Parathyroid adenoma (tissue), 2 donors: ENCODE data around the gene CCSER1.

Source experiments
- H2AFZ ChIP-seq: fragments of 300-600 bp; sonication (generic); one replicate; pipeline ENCODE4 v1.7.0; 2017; ENCODE audit warnings: antibody characterized with exemption, mild to moderate bottlenecking
- H3K27ac ChIP-seq: fragments of 300-600 bp; sonication (generic); one replicate; pipeline ENCODE4 v1.7.0; 2017
- H3K27me3 ChIP-seq: fragments of 300-600 bp; sonication (generic); one replicate; pipeline ENCODE4 v1.7.0; 2017; ENCODE audit warnings: low read length; ENCODE audit not compliant: control insufficient read depth, insufficient read depth
- H3K36me3 ChIP-seq: fragments of 300-600 bp; sonication (generic); one replicate; pipeline ENCODE4 v1.7.0; 2017; ENCODE audit warnings: low read length; ENCODE audit not compliant: control insufficient read depth, insufficient read depth
- H3K4me1 ChIP-seq: fragments of 300-600 bp; sonication (generic); one replicate; pipeline ENCODE4 v1.7.0; 2017; ENCODE audit warnings: control low read depth
- H3K4me2 ChIP-seq: fragments of 300-600 bp; sonication (generic); one replicate; pipeline ENCODE4 v1.7.0; 2017; ENCODE audit warnings: low read length
- H3K4me3 ChIP-seq: fragments of 300-600 bp; sonication (generic); one replicate; pipeline ENCODE4 v1.7.0; 2017; ENCODE audit warnings: low read depth, low read length
- H3K79me2 ChIP-seq: fragments of 300-600 bp; sonication (generic); one replicate; pipeline ENCODE4 v1.7.0; 2017; ENCODE audit warnings: control low read depth
- H3K9ac ChIP-seq: fragments of 300-600 bp; sonication (generic); one replicate; pipeline ENCODE4 v1.7.0; 2017; ENCODE audit warnings: mild to moderate bottlenecking
- H3K9me3 ChIP-seq: fragments of 300-600 bp; sonication (generic); one replicate; pipeline ENCODE4 v1.7.0; 2017; ENCODE audit warnings: low read length; ENCODE audit not compliant: control insufficient read depth
- CTCF ChIP-seq: fragments of 300-600 bp; sonication (generic); IDR thresholded peaks from one replicate; pipeline ENCODE4 v1.7.0; 2017; ENCODE audit warnings: antibody characterized with exemption, mild to moderate bottlenecking
- donor health status: primary hyperparathyroidism.

The CCSER1 gene

GRCh38 chr4:90570615-90571014, 443.4 kb downstream of the CCSER1 start:
- no peaks in the 10 kb centered on the region for H3K4me1 ChIP-seq
- no peak for TF ChIP-seq CTCF
- H3K9ac ChIP-seq: no peak overlapping the region
- no peak overlapping the region for H3K4me2 ChIP-seq
- H3K79me2 ChIP-seq: no peaks in the 10 kb centered on the region
- no peaks in the 10 kb centered on the region for H3K9me3 ChIP-seq
- H3K4me3 ChIP-seq: no peak overlapping the region
- H3K36me3 ChIP-seq: no peaks in the 10 kb centered on the region
- no peak overlapping the region for H3K27ac ChIP-seq
- no peaks in the 10 kb centered on the region for H3K27me3 ChIP-seq
- H2AFZ ChIP-seq: no peak overlapping the region

- Histone ChIP-seq H3K4me2 (no peak overlapping the region), H3K27me3 (no peaks in the 10 kb centered on the region), H3K9me3 (no peaks in the 10 kb centered on the region), H2AFZ (no peak overlapping the region), H3K79me2 (no peaks in the 10 kb centered on the region), H3K4me1 (no peaks in the 10 kb centered on the region), H3K4me3 (no peak overlapping the region), H3K9ac (no peak overlapping the region), H3K36me3 (no peaks in the 10 kb centered on the region), H3K27ac (no peak overlapping the region)
- TF ChIP-seq CTCF: no peak
These were observed 445.8 kb downstream of the CCSER1 start for GRCh38 chr4:90572996-90573395.

- Histone ChIP-seq H3K27me3 (no peaks in the 10 kb centered on the region), H3K9ac (no peak overlapping the region), H2AFZ (no peak overlapping the region), H3K27ac (no peak overlapping the region), H3K79me2 (no peaks in the 10 kb centered on the region), H3K36me3 (no peaks in the 10 kb centered on the region), H3K4me3 (no peak overlapping the region), H3K9me3 (no peaks in the 10 kb centered on the region), H3K4me1 (no peaks in the 10 kb centered on the region), H3K4me2 (no peak overlapping the region)
- no peak for TF ChIP-seq CTCF
These were observed 448.2 kb downstream of the CCSER1 start for GRCh38 chr4:90575371-90575770.

- no peaks in the 10 kb centered on the region for H3K79me2 ChIP-seq
- no peak overlapping the region for H3K9ac ChIP-seq
- H3K4me3 ChIP-seq: no peak overlapping the region
- H3K36me3 ChIP-seq: no peaks in the 10 kb centered on the region
- H3K9me3 ChIP-seq: no peaks in the 10 kb centered on the region
- H3K4me1 ChIP-seq: no peaks in the 10 kb centered on the region
- H2AFZ ChIP-seq: no peak overlapping the region
- no peak for TF ChIP-seq CTCF
- no peak overlapping the region for H3K4me2 ChIP-seq
- no peaks in the 10 kb centered on the region for H3K27me3 ChIP-seq
- no peak overlapping the region for H3K27ac ChIP-seq
These were observed 453.1 kb downstream of the CCSER1 start for GRCh38 chr4:90580326-90580725.

- H3K27me3 ChIP-seq: no peaks in the 10 kb centered on the region
- H3K79me2 ChIP-seq: no peaks in the 10 kb centered on the region
- no peak overlapping the region for H3K4me3 ChIP-seq
- no peak for TF ChIP-seq CTCF
- no peak overlapping the region for H2AFZ ChIP-seq
- no peak overlapping the region for H3K9ac ChIP-seq
- H3K4me2 ChIP-seq: no peak overlapping the region
- H3K4me1 ChIP-seq: no peaks in the 10 kb centered on the region
- no peaks in the 10 kb centered on the region for H3K36me3 ChIP-seq
- H3K9me3 ChIP-seq: no peaks in the 10 kb centered on the region
- no peak overlapping the region for H3K27ac ChIP-seq
These were observed 454.9 kb downstream of the CCSER1 start for GRCh38 chr4:90582087-90582486.
